A673 (cell line): Measurements from ENCODE around the gene LCMT1. TPM values are rescaled to one million over a fixed set of nuclear protein-coding genes. Genes with fewer than 3 reads are reported as not detected.

ENCODE experiments used
- BruUV-seq: library from RNA; stranded (reverse); fragments of 400-500 nt; replicated peaks from 2 replicates; lab custom pipeline; 2021; lab: Mats Ljungman, UMichigan
- CTCF ChIA-PET: fragments of 300-600 bp; sonication (Branson Sonifier 250); formaldehyde crosslinking; loops from one replicate; lab custom pipeline; 2022; ENCODE audit warnings: antibody characterized with exemption; lab: Charles Lee
- POLR2A ChIA-PET: fragments of 300-600 bp; sonication (Branson Sonifier 250); formaldehyde crosslinking; loops from one replicate; lab custom pipeline; 2022; ENCODE audit warnings: antibody characterized with exemption; ENCODE audit not compliant: low non-redundant PET; lab: Charles Lee
- DNase-seq: peaks from one replicate; pipeline ENCODE4 v3.0.0-alpha.2; 2015; ENCODE audit warnings: low spot score
- H3K27ac ChIP-seq: fragments of 200-600 bp; sonication (generic); 2 replicates; pipeline ENCODE4 v1.5.1; 2016; ENCODE audit warnings: mixed run types, low read depth, mild to moderate bottlenecking, mixed read lengths, antibody characterized with exemption, low read length; ENCODE audit not compliant: poor library complexity, severe bottlenecking
- H3K27me3 ChIP-seq: fragments of 200-600 bp; sonication (generic); replicated peaks from 2 replicates; pipeline ENCODE4 v1.6.1; 2017; ENCODE audit warnings: mixed run types, low read depth, mild to moderate bottlenecking, mixed read lengths, antibody characterized with exemption, low read length; ENCODE audit not compliant: insufficient read depth, poor library complexity
- H3K36me3 ChIP-seq: fragments of 200-600 bp; sonication (generic); 2 replicates; pipeline ENCODE4 v1.6.1; 2016; ENCODE audit warnings: mixed run types, mild to moderate bottlenecking, mixed read lengths, antibody characterized with exemption, low read length; ENCODE audit not compliant: insufficient read depth, poor library complexity, severe bottlenecking
- H3K4me1 ChIP-seq: fragments of 200-600 bp; sonication (generic); 2 replicates; pipeline ENCODE4 v1.6.1; 2017; ENCODE audit warnings: mixed run types, mild to moderate bottlenecking, mixed read lengths, antibody characterized with exemption, low read length; ENCODE audit not compliant: insufficient read depth, poor library complexity, severe bottlenecking
- H3K4me3 ChIP-seq: fragments of 200-600 bp; sonication (generic); 2 replicates; pipeline ENCODE4 v1.5.1; 2016; ENCODE audit warnings: low read depth, mixed run types, mild to moderate bottlenecking, mixed read lengths, low read length; ENCODE audit not compliant: poor library complexity, severe bottlenecking
- H3K9me3 ChIP-seq: fragments of 200-600 bp; sonication (generic); 2 replicates; pipeline ENCODE4 v1.6.1; 2016; ENCODE audit warnings: mixed run types, low read depth, mild to moderate bottlenecking, mixed read lengths, antibody characterized with exemption, low read length; ENCODE audit not compliant: poor library complexity, severe bottlenecking
- CTCF ChIP-seq: fragments of 300-800, 200-600 bp; sonication (generic); conservative IDR thresholded peaks from 2 replicates; pipeline ENCODE4 v1.5.1; 2017; ENCODE audit warnings: low read depth, mild to moderate bottlenecking, antibody characterized with exemption, low read length, moderate library complexity, mixed read lengths
- EZH2 ChIP-seq: fragments of 200-600 bp; sonication (generic); IDR thresholded peaks from 2 replicates; pipeline ENCODE4 v1.6.1; 2017; ENCODE audit warnings: borderline replicate concordance, low read depth, mild to moderate bottlenecking, mixed read lengths, antibody characterized with exemption, low read length; ENCODE audit not compliant: poor library complexity, severe bottlenecking
- intact Hi-C: fragments of 100-400 bp; cut with micrococcal nuclease; formaldehyde crosslinking; loops from one replicate; pipeline ENCODE4 v1.10.0; 2022; ENCODE audit not compliant: unreplicated experiment
- total RNA-seq: library from RNA; stranded (reverse); gene quantifications from 2 replicates; pipeline ENCODE4 v1.2.3, GENCODE V29; 2021

Gene LCMT1
- total RNA-seq, 1 experiment from 2014 or later, result 56.3 TPM

GRCh38 chr16:25184771-25185170, 73.2 kb downstream of the LCMT1 start:
- H3K27ac ChIP-seq, result no peak overlapping the region
- no peaks in the 10 kb centered on the region for H3K27me3 ChIP-seq
- no peaks in the 10 kb centered on the region for H3K4me1 ChIP-seq
- CTCF ChIA-PET, result no interaction called here
- BruUV-seq, result no TSS peak
- no peak overlapping the region for H3K4me3 ChIP-seq
- DNase-seq, result no peak
- POLR2A ChIA-PET, result no interaction called here
- H3K9me3 ChIP-seq, result no peaks in the 10 kb centered on the region
- intact Hi-C loops, result no loop called here
- H3K36me3 ChIP-seq, result no peaks in the 10 kb centered on the region
- no peak for TF ChIP-seq EZH2
- no peak for TF ChIP-seq CTCF

- Histone ChIP-seq H3K4me1 (no peaks in the 10 kb centered on the region), H3K27ac (no peak overlapping the region), H3K36me3 (no peaks in the 10 kb centered on the region), H3K27me3 (no peaks in the 10 kb centered on the region), H3K9me3 (no peaks in the 10 kb centered on the region), H3K4me3 (no peak overlapping the region)
- DNase-seq, result no peak
- ChIA-PET POLR2A (no interaction called here), CTCF (no interaction called here)
- intact Hi-C loops, result no loop called here
- TF ChIP-seq CTCF (no peak), EZH2 (no peak)
- no TSS peak for BruUV-seq
Observed at GRCh38 chr16:25187491-25187795, 75.9 kb downstream of the LCMT1 start.

GRCh38 chr16:25189305-25189704, 77.8 kb downstream of the LCMT1 start:
- CTCF ChIA-PET, result no interaction called here
- no TSS peak for BruUV-seq

More at GRCh38 chr16:25189305-25189704, 77.8 kb downstream of the LCMT1 start:
- Histone ChIP-seq H3K27ac (no peak overlapping the region), H3K36me3 (no peaks in the 10 kb centered on the region), H3K27me3 (no peaks in the 10 kb centered on the region), H3K9me3 (no peaks in the 10 kb centered on the region), H3K4me3 (no peak overlapping the region), H3K4me1 (no peaks in the 10 kb centered on the region)
- DNase-seq, result no peak
- POLR2A ChIA-PET, result no interaction called here
- intact Hi-C loops, result no loop called here
- TF ChIP-seq CTCF (no peak), EZH2 (no peak)
